GM23338 (cell line): ENCODE measurements around the gene HOXC9. TPM values are rescaled to one million over a fixed set of nuclear protein-coding genes. Genes with fewer than 3 reads are reported as not detected.

Experiments
- ATAC-seq: fragments of 200-7000 bp; cut with Tn5 transposase; 3 replicates; pipeline ENCODE4 v1.9.1; 2020
- DNase-seq: peaks from one replicate; pipeline ENCODE4 v3.0.0-alpha.2; 2015; ENCODE audit warnings: low spot score
- H2AFZ ChIP-seq: fragments of 200-600 bp; sonication (generic); 2 replicates; pipeline ENCODE4 v1.8.0; 2016; ENCODE audit warnings: antibody characterized with exemption, mild to moderate bottlenecking, moderate library complexity
- H3F3A ChIP-seq: fragments of 200-600 bp; sonication (generic); replicated peaks from 2 replicates; pipeline ENCODE4 v1.8.0; 2017; ENCODE audit warnings: antibody characterized with exemption, mixed run types, low read depth
- H3K27ac ChIP-seq: fragments of 200-600 bp; sonication (generic); 2 replicates; pipeline ENCODE4 v1.6.1; 2016; ENCODE audit warnings: low read depth
- H3K27me3 ChIP-seq: fragments of 200-600 bp; sonication (generic); 2 replicates; pipeline ENCODE4 v1.8.0; 2016; ENCODE audit warnings: mild to moderate bottlenecking, mixed run types, moderate library complexity; ENCODE audit not compliant: insufficient read depth
- H3K36me3 ChIP-seq: fragments of 200-600 bp; sonication (generic); 2 replicates; pipeline ENCODE4 v1.8.0; 2016; ENCODE audit warnings: mild to moderate bottlenecking; ENCODE audit not compliant: insufficient read depth
- H3K4me1 ChIP-seq: fragments of 200-600 bp; sonication (generic); 2 replicates; pipeline ENCODE4 v1.8.0; 2016; ENCODE audit warnings: mild to moderate bottlenecking, moderate library complexity; ENCODE audit not compliant: insufficient read depth
- H3K4me2 ChIP-seq: fragments of 200-600 bp; sonication (generic); 2 replicates; pipeline ENCODE4 v1.7.1; 2017; ENCODE audit warnings: mixed run types
- H3K4me3 ChIP-seq: fragments of 200-600 bp; sonication (generic); 2 replicates; pipeline ENCODE4 v1.6.1; 2016; ENCODE audit warnings: mixed run types
- H3K79me2 ChIP-seq: fragments of 200-600 bp; sonication (generic); replicated peaks from 2 replicates; pipeline ENCODE4 v1.8.0; 2017; ENCODE audit warnings: mild to moderate bottlenecking; ENCODE audit not compliant: insufficient read depth
- H3K9me2 ChIP-seq: fragments of 200-600 bp; sonication (generic); 2 replicates; pipeline ENCODE4 v1.8.0; 2017; ENCODE audit not compliant: insufficient read depth
- H4K20me1 ChIP-seq: fragments of 200-600 bp; sonication (generic); replicated peaks from 2 replicates; pipeline ENCODE4 v1.8.0; 2017; ENCODE audit warnings: mild to moderate bottlenecking; ENCODE audit not compliant: insufficient read depth
- H3K27ac Mint-ChIP-seq: 2 replicates; pipeline ENCODE4 v1.8.0; 2020; ENCODE audit warnings: inconsistent platforms, mild to moderate bottlenecking, moderate library complexity, mixed read lengths
- H3K27me3 Mint-ChIP-seq: 3 replicates; pipeline ENCODE4 v1.8.0; 2022; ENCODE audit warnings: low read depth, mild to moderate bottlenecking, moderate library complexity, mixed read lengths, inconsistent platforms; ENCODE audit not compliant: insufficient read depth, poor library complexity
- H3K36me3 Mint-ChIP-seq: 3 replicates; pipeline ENCODE4 v1.8.0; 2021; ENCODE audit warnings: low read depth, mild to moderate bottlenecking, inconsistent platforms, moderate library complexity, mixed read lengths
- H3K4me1 Mint-ChIP-seq: 3 replicates; pipeline ENCODE4 v1.8.0; 2020; ENCODE audit warnings: mild to moderate bottlenecking, inconsistent platforms, mixed read lengths
- H3K4me3 Mint-ChIP-seq: 3 replicates; pipeline ENCODE4 v1.8.0; 2021; ENCODE audit warnings: moderate library complexity, mild to moderate bottlenecking, inconsistent platforms, mixed read lengths
- H3K9me3 Mint-ChIP-seq: 3 replicates; pipeline ENCODE4 v1.8.0; 2020; ENCODE audit warnings: moderate library complexity, mild to moderate bottlenecking, inconsistent platforms, mixed read lengths
- CREB1 ChIP-seq: fragments of 250-450 bp; sonication (Bioruptor Pico); IDR thresholded peaks from 2 replicates; pipeline ENCODE4 v1.5.0; 2020; ENCODE audit warnings: low read depth, mild to moderate bottlenecking, moderate library complexity
- EZH2 ChIP-seq: fragments of 200-600 bp; sonication (generic); IDR thresholded peaks from one replicate; pipeline ENCODE4 v1.8.0; 2017; ENCODE audit warnings: antibody characterized with exemption, mild to moderate bottlenecking, low read depth; ENCODE audit not compliant: unreplicated experiment
- EZH2phosphoT487 ChIP-seq: fragments of 200-600 bp; sonication (generic); IDR thresholded peaks from one replicate; pipeline ENCODE4 v1.8.1; 2018; ENCODE audit warnings: antibody characterized with exemption; ENCODE audit not compliant: unreplicated experiment
- JUNB ChIP-seq: IDR thresholded peaks from one replicate; pipeline ENCODE4 v1.6.1; 2016; ENCODE audit warnings: antibody characterized with exemption; ENCODE audit not compliant: unreplicated experiment
- NANOG ChIP-seq: IDR thresholded peaks from 2 replicates; pipeline ENCODE4 v1.6.1; 2016; ENCODE audit warnings: antibody characterized with exemption, borderline replicate concordance
- POLR2AphosphoS5 ChIP-seq: IDR thresholded peaks from 2 replicates; pipeline ENCODE4 v1.6.1; 2016; ENCODE audit warnings: antibody characterized with exemption, low read depth
- REST ChIP-seq: IDR thresholded peaks from one replicate; pipeline ENCODE4 v1.6.1; 2018; ENCODE audit warnings: antibody characterized with exemption; ENCODE audit not compliant: unreplicated experiment
- STAT1 ChIP-seq: IDR thresholded peaks from one replicate; pipeline ENCODE4 v1.6.1; 2016; ENCODE audit warnings: antibody characterized with exemption; ENCODE audit not compliant: unreplicated experiment
- ZNF114 ChIP-seq: fragments of 250-450 bp; sonication (Bioruptor Pico); IDR thresholded peaks from 2 replicates; pipeline ENCODE4 v1.5.0; 2020; ENCODE audit warnings: mild to moderate bottlenecking, moderate library complexity
- ZNF331 ChIP-seq: fragments of 250-450 bp; sonication (Bioruptor Pico); IDR thresholded peaks from 2 replicates; pipeline ENCODE4 v1.5.0; 2020; ENCODE audit warnings: low read depth, mild to moderate bottlenecking, moderate library complexity
- polyA plus RNA-seq: library from polyadenylated mRNA; unstranded; fragments of >200 nt; fragmentation: Nextera tagmentation; extraction: Ambion mirVana; gene quantifications from 2 replicates; pipeline ENCODE4 v1.2.1, GENCODE V29; 2016
- total RNA-seq: library from RNA; depleted of rRNA; stranded (reverse); fragments of >200 nt; shearing (Covaris generic); gene quantifications from 2 replicates; pipeline ENCODE4 v1.2.3, GENCODE V29; 2014
- TF ChIP-seq, protein P1 (sequence below): fragments of 250-450 bp; sonication (Bioruptor Pico); IDR thresholded peaks from 2 replicates; pipeline ENCODE4 v1.5.0; 2020; ENCODE audit warnings: mild to moderate bottlenecking, moderate library complexity
- TF ChIP-seq, protein P2 (sequence below), 2 experiments: fragments of 200-600 bp in 1 of 2; sonication (generic) in 1 of 2; conservative IDR thresholded peaks; 2 replicates each; pipeline versions ENCODE4 v1.5.1 to v1.6.1; 2016 to 2017; ENCODE audit warnings: antibody characterized with exemption in 2 of 2, low read depth in 2 of 2, mild to moderate bottlenecking in 2 of 2, moderate library complexity in 1 of 2
- TF ChIP-seq, protein P3 (sequence below): IDR thresholded peaks from 2 replicates; pipeline ENCODE4 v1.6.1; 2016; ENCODE audit warnings: antibody characterized with exemption

Gene HOXC9
- total and polyA plus RNA-seq, 2 experiments from 2014 or later, result not detected

DNA sequence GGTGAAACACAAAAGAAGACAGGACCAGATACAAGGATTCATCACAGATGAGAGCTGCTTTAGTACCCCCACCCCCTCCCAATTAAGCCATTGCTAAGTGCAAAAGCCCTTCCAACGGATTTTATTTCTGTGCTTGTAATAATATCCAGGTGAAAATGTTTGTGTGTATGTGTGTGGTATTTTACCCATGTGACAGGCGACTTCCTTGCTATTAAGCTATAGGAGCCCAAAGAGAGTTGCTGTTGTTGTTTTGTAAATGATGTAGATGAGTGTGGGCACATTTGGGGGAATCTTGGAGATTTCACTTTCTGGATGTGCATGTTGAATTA lies 50.5 kb downstream of the HOXC9 start:
- Mint-ChIP-seq H3K36me3 (no peaks in the 10 kb centered on the region), H3K4me3 (no peak overlapping the region), H3K9me3 (no peaks in the 10 kb centered on the region; the same call in 2 of the 3 replicates), H3K4me1 (peaks cover 35% of the 10 kb centered on the region), H3K27ac (no peak overlapping the region), H3K27me3 (peaks cover 99% of the 10 kb centered on the region)
- peaks cover 59% of the 10 kb centered on the region for H4K20me1 ChIP-seq
- no peaks in the 10 kb centered on the region for H3K79me2 ChIP-seq
- TF ChIP-seq REST (no peak), ZNF331 (no peak), NANOG (no peak), POLR2AphosphoS5 (no peak), STAT1 (no peak), CREB1 (no peak), EZH2phosphoT487 (no peak), JUNB (no peak), EZH2 (no peak), ZNF114 (CRISPR knock-in tag) (no peak)
- TF ChIP-seq, protein P1, sequence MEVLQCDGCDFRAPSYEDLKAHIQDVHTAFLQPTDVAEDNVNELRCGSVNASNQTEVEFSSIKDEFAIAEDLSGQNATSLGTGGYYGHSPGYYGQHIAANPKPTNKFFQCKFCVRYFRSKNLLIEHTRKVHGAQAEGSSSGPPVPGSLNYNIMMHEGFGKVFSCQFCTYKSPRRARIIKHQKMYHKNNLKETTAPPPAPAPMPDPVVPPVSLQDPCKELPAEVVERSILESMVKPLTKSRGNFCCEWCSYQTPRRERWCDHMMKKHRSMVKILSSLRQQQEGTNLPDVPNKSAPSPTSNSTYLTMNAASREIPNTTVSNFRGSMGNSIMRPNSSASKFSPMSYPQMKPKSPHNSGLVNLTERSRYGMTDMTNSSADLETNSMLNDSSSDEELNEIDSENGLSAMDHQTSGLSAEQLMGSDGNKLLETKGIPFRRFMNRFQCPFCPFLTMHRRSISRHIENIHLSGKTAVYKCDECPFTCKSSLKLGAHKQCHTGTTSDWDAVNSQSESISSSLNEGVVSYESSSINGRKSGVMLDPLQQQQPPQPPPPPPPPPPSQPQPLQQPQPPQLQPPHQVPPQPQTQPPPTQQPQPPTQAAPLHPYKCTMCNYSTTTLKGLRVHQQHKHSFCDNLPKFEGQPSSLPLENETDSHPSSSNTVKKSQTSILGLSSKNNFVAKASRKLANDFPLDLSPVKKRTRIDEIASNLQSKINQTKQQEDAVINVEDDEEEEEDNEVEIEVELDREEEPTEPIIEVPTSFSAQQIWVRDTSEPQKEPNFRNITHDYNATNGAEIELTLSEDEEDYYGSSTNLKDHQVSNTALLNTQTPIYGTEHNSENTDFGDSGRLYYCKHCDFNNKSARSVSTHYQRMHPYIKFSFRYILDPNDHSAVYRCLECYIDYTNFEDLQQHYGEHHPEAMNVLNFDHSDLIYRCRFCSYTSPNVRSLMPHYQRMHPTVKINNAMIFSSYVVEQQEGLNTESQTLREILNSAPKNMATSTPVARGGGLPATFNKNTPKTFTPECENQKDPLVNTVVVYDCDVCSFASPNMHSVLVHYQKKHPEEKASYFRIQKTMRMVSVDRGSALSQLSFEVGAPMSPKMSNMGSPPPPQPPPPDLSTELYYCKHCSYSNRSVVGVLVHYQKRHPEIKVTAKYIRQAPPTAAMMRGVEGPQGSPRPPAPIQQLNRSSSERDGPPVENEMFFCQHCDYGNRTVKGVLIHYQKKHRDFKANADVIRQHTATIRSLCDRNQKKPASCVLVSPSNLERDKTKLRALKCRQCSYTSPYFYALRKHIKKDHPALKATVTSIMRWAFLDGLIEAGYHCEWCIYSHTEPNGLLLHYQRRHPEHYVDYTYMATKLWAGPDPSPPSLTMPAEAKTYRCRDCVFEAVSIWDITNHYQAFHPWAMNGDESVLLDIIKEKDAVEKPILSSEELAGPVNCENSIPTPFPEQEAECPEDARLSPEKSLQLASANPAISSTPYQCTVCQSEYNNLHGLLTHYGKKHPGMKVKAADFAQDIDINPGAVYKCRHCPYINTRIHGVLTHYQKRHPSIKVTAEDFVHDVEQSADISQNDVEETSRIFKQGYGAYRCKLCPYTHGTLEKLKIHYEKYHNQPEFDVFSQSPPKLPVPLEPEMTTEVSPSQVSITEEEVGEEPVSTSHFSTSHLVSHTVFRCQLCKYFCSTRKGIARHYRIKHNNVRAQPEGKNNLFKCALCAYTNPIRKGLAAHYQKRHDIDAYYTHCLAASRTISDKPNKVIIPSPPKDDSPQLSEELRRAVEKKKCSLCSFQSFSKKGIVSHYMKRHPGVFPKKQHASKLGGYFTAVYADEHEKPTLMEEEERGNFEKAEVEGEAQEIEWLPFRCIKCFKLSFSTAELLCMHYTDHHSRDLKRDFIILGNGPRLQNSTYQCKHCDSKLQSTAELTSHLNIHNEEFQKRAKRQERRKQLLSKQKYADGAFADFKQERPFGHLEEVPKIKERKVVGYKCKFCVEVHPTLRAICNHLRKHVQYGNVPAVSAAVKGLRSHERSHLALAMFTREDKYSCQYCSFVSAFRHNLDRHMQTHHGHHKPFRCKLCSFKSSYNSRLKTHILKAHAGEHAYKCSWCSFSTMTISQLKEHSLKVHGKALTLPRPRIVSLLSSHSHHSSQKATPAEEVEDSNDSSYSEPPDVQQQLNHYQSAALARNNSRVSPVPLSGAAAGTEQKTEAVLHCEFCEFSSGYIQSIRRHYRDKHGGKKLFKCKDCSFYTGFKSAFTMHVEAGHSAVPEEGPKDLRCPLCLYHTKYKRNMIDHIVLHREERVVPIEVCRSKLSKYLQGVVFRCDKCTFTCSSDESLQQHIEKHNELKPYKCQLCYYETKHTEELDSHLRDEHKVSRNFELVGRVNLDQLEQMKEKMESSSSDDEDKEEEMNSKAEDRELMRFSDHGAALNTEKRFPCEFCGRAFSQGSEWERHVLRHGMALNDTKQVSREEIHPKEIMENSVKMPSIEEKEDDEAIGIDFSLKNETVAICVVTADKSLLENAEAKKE (CRISPR knock-in tag), result no peak
- TF ChIP-seq, protein P2, sequence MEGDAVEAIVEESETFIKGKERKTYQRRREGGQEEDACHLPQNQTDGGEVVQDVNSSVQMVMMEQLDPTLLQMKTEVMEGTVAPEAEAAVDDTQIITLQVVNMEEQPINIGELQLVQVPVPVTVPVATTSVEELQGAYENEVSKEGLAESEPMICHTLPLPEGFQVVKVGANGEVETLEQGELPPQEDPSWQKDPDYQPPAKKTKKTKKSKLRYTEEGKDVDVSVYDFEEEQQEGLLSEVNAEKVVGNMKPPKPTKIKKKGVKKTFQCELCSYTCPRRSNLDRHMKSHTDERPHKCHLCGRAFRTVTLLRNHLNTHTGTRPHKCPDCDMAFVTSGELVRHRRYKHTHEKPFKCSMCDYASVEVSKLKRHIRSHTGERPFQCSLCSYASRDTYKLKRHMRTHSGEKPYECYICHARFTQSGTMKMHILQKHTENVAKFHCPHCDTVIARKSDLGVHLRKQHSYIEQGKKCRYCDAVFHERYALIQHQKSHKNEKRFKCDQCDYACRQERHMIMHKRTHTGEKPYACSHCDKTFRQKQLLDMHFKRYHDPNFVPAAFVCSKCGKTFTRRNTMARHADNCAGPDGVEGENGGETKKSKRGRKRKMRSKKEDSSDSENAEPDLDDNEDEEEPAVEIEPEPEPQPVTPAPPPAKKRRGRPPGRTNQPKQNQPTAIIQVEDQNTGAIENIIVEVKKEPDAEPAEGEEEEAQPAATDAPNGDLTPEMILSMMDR (conservative IDR thresholded peaks at IDR 0.05; ENCODE audit: low read depth in 2 of 2), result no peak
- TF ChIP-seq, protein P3, sequence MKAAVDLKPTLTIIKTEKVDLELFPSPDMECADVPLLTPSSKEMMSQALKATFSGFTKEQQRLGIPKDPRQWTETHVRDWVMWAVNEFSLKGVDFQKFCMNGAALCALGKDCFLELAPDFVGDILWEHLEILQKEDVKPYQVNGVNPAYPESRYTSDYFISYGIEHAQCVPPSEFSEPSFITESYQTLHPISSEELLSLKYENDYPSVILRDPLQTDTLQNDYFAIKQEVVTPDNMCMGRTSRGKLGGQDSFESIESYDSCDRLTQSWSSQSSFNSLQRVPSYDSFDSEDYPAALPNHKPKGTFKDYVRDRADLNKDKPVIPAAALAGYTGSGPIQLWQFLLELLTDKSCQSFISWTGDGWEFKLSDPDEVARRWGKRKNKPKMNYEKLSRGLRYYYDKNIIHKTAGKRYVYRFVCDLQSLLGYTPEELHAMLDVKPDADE, result no peak
- ATAC-seq, result no peak
- DNase-seq, result no peak
- peaks cover 74% of the 10 kb centered on the region for H3K4me1 ChIP-seq
- H3K27ac ChIP-seq, result no peak overlapping the region
- H3K4me2 ChIP-seq, result peak overlapping the region; percentile 55; the same call in 1 of the 2 replicates
- H3K4me3 ChIP-seq, result no peak overlapping the region
- peaks cover 3% of the 10 kb centered on the region; the same call in 1 of the 2 replicates for H3K36me3 ChIP-seq
- no peak overlapping the region for H2AFZ ChIP-seq
- H3F3A ChIP-seq, result peaks cover 57% of the 10 kb centered on the region
- peaks cover 100% of the 10 kb centered on the region for H3K27me3 ChIP-seq
- H3K9me2 ChIP-seq, result no peaks in the 10 kb centered on the region
